Uterus (tissue), 2 donors: ENCODE data around the gene SLC66A1.

Source experiments
- POLR2A ChIP-seq, 2 donors: fragments of 450-650 bp; IDR thresholded peaks; one replicate each; pipeline ENCODE4 v1.6.1; 2016; ENCODE audit warnings: antibody characterized with exemption in 2 of 2, mild to moderate bottlenecking in 1 of 2, moderate library complexity in 1 of 2
- TF ChIP-seq, protein P1 (sequence below), 4 experiments: fragments of 200-600 bp in 2 of 4; fragments of 450-650 bp in 2 of 4; sonication (generic) in 2 of 4; IDR thresholded peaks; one replicate each; pipeline ENCODE4 v1.5.1; 2016 to 2019; ENCODE audit warnings: antibody characterized with exemption in 4 of 4, mild to moderate bottlenecking in 2 of 4, moderate library complexity in 1 of 4

DNA sequence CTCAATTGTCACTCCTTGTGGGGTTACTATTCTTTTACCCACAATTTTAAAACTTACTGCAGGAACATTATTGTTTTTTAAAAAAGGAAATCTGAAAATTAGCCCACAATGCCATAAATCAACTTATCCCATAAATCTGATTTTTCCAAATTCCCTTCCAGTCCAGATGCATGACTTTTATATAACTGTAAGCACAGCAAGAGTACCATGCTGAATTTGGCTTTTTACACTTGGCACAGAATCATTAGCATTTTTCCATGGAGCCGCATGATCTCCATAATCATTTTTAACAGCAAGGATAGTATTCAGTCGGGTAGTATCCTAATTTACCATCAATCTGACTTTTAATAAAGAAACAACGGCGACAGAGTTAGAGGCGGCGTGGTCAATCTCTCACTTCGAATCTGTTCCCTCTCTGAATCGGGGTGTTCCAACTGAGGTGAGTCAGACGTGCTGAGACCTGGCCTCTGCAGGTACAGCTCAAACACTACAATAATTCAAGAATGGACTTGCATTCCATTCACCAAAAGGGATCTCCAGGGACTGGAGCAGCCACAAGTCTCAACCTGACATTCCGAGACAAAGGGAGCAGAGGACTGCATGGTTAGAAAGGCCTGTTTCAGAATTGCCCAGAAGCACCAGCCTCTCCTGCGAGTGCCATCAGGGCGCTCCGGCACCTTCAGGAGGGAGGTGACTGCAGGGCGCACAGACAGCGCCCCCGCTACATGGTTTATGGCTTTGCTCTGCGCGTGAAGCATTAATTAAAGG lies 48.9 kb downstream of the SLC66A1 start:
- TF ChIP-seq, protein P1, sequence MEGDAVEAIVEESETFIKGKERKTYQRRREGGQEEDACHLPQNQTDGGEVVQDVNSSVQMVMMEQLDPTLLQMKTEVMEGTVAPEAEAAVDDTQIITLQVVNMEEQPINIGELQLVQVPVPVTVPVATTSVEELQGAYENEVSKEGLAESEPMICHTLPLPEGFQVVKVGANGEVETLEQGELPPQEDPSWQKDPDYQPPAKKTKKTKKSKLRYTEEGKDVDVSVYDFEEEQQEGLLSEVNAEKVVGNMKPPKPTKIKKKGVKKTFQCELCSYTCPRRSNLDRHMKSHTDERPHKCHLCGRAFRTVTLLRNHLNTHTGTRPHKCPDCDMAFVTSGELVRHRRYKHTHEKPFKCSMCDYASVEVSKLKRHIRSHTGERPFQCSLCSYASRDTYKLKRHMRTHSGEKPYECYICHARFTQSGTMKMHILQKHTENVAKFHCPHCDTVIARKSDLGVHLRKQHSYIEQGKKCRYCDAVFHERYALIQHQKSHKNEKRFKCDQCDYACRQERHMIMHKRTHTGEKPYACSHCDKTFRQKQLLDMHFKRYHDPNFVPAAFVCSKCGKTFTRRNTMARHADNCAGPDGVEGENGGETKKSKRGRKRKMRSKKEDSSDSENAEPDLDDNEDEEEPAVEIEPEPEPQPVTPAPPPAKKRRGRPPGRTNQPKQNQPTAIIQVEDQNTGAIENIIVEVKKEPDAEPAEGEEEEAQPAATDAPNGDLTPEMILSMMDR (IDR thresholded peaks at IDR 0.05) = no peak
- no peak for TF ChIP-seq POLR2A (IDR thresholded peaks at IDR 0.05)
